BLaER1 (cell line): ENCODE results near the gene SCYL1.
A peak's percentile ranks its signal among the peaks of the same experiment; 100 is the strongest.

Experiments used
- H3K27ac ChIP-seq: shearing (Covaris generic); formaldehyde crosslinking; 2 replicates; pipeline ENCODE4 v1.8.1; 2022
- H3K27me3 ChIP-seq: shearing (Covaris generic); formaldehyde crosslinking; 2 replicates; pipeline ENCODE4 v1.8.1; 2022
- H3K36me3 ChIP-seq: shearing (Covaris generic); formaldehyde crosslinking; 2 replicates; pipeline ENCODE4 v1.8.1; 2022
- H3K4me1 ChIP-seq: shearing (Covaris generic); formaldehyde crosslinking; 2 replicates; pipeline ENCODE4 v1.8.1; 2022
- H3K4me2 ChIP-seq: shearing (Covaris generic); formaldehyde crosslinking; 2 replicates; pipeline ENCODE4 v1.8.1; 2022
- H3K4me3 ChIP-seq: shearing (Covaris generic); formaldehyde crosslinking; 2 replicates; pipeline ENCODE4 v1.8.1; 2022
- H3K9ac ChIP-seq: shearing (Covaris generic); formaldehyde crosslinking; 2 replicates; pipeline ENCODE4 v1.8.1; 2022
- H3K9me3 ChIP-seq: shearing (Covaris generic); formaldehyde crosslinking; 2 replicates; pipeline ENCODE4 v1.8.1; 2022
- H4K20me1 ChIP-seq: shearing (Covaris generic); formaldehyde crosslinking; 2 replicates; pipeline ENCODE4 v1.8.1; 2022
- Cebpa-rat ChIP-seq: shearing (Covaris generic); IDR thresholded peaks from 2 replicates; pipeline ENCODE4 v1.8.1; 2022

The SCYL1 gene

GRCh38 chr11:65487467-65488272 is 37.2 kb upstream of the SCYL1 start:
- Histone ChIP-seq H4K20me1 (no peaks in the 10 kb centered on the region), H3K4me3 (peak overlapping the region; percentile 52), H3K4me2 (peak overlapping the region; percentile 92), H3K9ac (peak overlapping the region; percentile 76), H3K4me1 (peaks cover 77% of the 10 kb centered on the region), H3K36me3 (no peaks in the 10 kb centered on the region), H3K27me3 (no peaks in the 10 kb centered on the region), H3K9me3 (no peaks in the 10 kb centered on the region), H3K27ac (peak overlapping the region; percentile 91)
- peak; percentile 97 for TF ChIP-seq Cebpa-rat

- Histone ChIP-seq H3K9me3 (no peaks in the 10 kb centered on the region), H3K4me1 (peaks cover 84% of the 10 kb centered on the region), H3K36me3 (no peaks in the 10 kb centered on the region), H3K4me2 (peak overlapping the region; percentile 92), H4K20me1 (no peaks in the 10 kb centered on the region), H3K27me3 (no peaks in the 10 kb centered on the region), H3K9ac (peak overlapping the region; percentile 76), H3K4me3 (peak overlapping the region; percentile 49), H3K27ac (peak overlapping the region; percentile 91)
- TF ChIP-seq Cebpa-rat, result no peak
These were observed 36.4 kb upstream of the SCYL1 start for GRCh38 chr11:65488273-65489034.

- no peaks in the 10 kb centered on the region for H3K36me3 ChIP-seq
- peak overlapping the region; percentile 76 for H3K9ac ChIP-seq
- no peaks in the 10 kb centered on the region for H3K9me3 ChIP-seq
- H3K4me3 ChIP-seq, result no peak overlapping the region; the same call in 1 of the 2 replicates
- no peaks in the 10 kb centered on the region for H4K20me1 ChIP-seq
- no peak for TF ChIP-seq Cebpa-rat
- no peaks in the 10 kb centered on the region for H3K27me3 ChIP-seq
- H3K4me1 ChIP-seq, result peaks cover 92% of the 10 kb centered on the region
- H3K4me2 ChIP-seq, result peak overlapping the region; percentile 92
- peak overlapping the region; percentile 91 for H3K27ac ChIP-seq
These were observed 35.7 kb upstream of the SCYL1 start for GRCh38 chr11:65489035-65489705.

- Histone ChIP-seq H3K4me3 (no peak overlapping the region), H3K27ac (peak overlapping the region; percentile 91), H3K9ac (peak overlapping the region; percentile 76), H3K4me2 (peak overlapping the region; percentile 92), H3K27me3 (no peaks in the 10 kb centered on the region), H3K36me3 (no peaks in the 10 kb centered on the region), H3K4me1 (peaks cover 98% of the 10 kb centered on the region), H3K9me3 (no peaks in the 10 kb centered on the region), H4K20me1 (no peaks in the 10 kb centered on the region)
- TF ChIP-seq Cebpa-rat, result no peak
These were observed 35.1 kb upstream of the SCYL1 start for GRCh38 chr11:65489706-65490320.

- no peak for TF ChIP-seq Cebpa-rat
- Histone ChIP-seq H3K9me3 (no peaks in the 10 kb centered on the region), H3K27ac (peak overlapping the region; percentile 91), H3K4me1 (peaks cover 99% of the 10 kb centered on the region), H3K4me3 (peak overlapping the region; percentile 15; the same call in 1 of the 2 replicates), H4K20me1 (no peaks in the 10 kb centered on the region), H3K9ac (peak overlapping the region; percentile 76; the same call in 1 of the 2 replicates), H3K4me2 (peak overlapping the region; percentile 92), H3K27me3 (no peaks in the 10 kb centered on the region), H3K36me3 (no peaks in the 10 kb centered on the region)
These were observed 33.8 kb upstream of the SCYL1 start for GRCh38 chr11:65491163-65491465.

- H3K9me3 ChIP-seq, result no peaks in the 10 kb centered on the region
- H4K20me1 ChIP-seq, result no peaks in the 10 kb centered on the region
- no peaks in the 10 kb centered on the region for H3K27me3 ChIP-seq
- H3K4me1 ChIP-seq, result peaks cover 99% of the 10 kb centered on the region
- peak overlapping the region; percentile 76 for H3K9ac ChIP-seq
- peak overlapping the region; percentile 92 for H3K4me2 ChIP-seq
- H3K4me3 ChIP-seq, result peak overlapping the region; percentile 50
- no peaks in the 10 kb centered on the region for H3K36me3 ChIP-seq
- peak overlapping the region; percentile 91 for H3K27ac ChIP-seq
- peak; percentile 40; the same call in 1 of the 2 replicates for TF ChIP-seq Cebpa-rat
These were observed 33.1 kb upstream of the SCYL1 start for GRCh38 chr11:65491614-65492386.

GRCh38 chr11:65492387-65492636 is 32.6 kb upstream of the SCYL1 start:
- TF ChIP-seq Cebpa-rat, result no peak
- Histone ChIP-seq H3K27me3 (no peaks in the 10 kb centered on the region), H3K4me2 (peak overlapping the region; percentile 92), H3K4me3 (peak overlapping the region; percentile 50; the same call in 1 of the 2 replicates), H4K20me1 (no peaks in the 10 kb centered on the region), H3K36me3 (no peaks in the 10 kb centered on the region), H3K27ac (peak overlapping the region; percentile 91), H3K9me3 (no peaks in the 10 kb centered on the region), H3K4me1 (peaks cover 96% of the 10 kb centered on the region), H3K9ac (peak overlapping the region; percentile 76)

GRCh38 chr11:65492637-65493366 is 32.1 kb upstream of the SCYL1 start:
- Histone ChIP-seq H3K4me2 (peak overlapping the region; percentile 92), H3K9me3 (no peaks in the 10 kb centered on the region), H3K27ac (peak overlapping the region; percentile 91), H3K9ac (peak overlapping the region; percentile 76), H3K4me3 (peak overlapping the region; percentile 50), H3K27me3 (no peaks in the 10 kb centered on the region), H3K36me3 (no peaks in the 10 kb centered on the region), H4K20me1 (no peaks in the 10 kb centered on the region), H3K4me1 (peaks cover 92% of the 10 kb centered on the region)
- TF ChIP-seq Cebpa-rat, result no peak
